HCT116 (cell line): ENCODE measurements around the gene CAMK2G. TPM values are rescaled to one million over a fixed set of nuclear protein-coding genes. Genes with fewer than 3 reads are reported as not detected.

Source experiments
- ATAC-seq: fragments of 200-7000 bp; cut with Tn5 transposase; 2 replicates; pipeline ENCODE4 v1.9.1; 2020; ENCODE audit warnings: mild to moderate bottlenecking, moderate library complexity
- BruUV-seq: library from RNA; stranded (reverse); fragments of 400-500 nt; replicated peaks from 2 replicates; lab custom pipeline; 2021; lab: Mats Ljungman, UMichigan
- CTCF ChIA-PET: fragments of 300-600 bp; sonication (Branson Sonifier 250); formaldehyde crosslinking; loops from one replicate; lab custom pipeline; 2021; ENCODE audit warnings: antibody characterized with exemption; lab: Charles Lee
- POLR2A ChIA-PET: fragments of 300-600, 350-600 bp; sonication (Branson Sonifier 250); formaldehyde crosslinking; loops from one replicate; lab custom pipeline; 2021; ENCODE audit warnings: antibody characterized with exemption; lab: Charles Lee
- RAD21 ChIA-PET, 2 experiments: fragments of 300-600 bp; sonication (Branson Sonifier 250); formaldehyde crosslinking; loops; one replicate each; lab custom pipeline; 2023; ENCODE audit warnings: low total read pairs in 2 of 2; ENCODE audit not compliant: uncharacterized antibody in 2 of 2, unreplicated experiment in 2 of 2, low non-redundant PET in 1 of 2; lab: Charles Lee
- DNase-seq: peaks from one replicate; pipeline ENCODE4 v3.0.0-alpha.2; 2010; ENCODE audit warnings: low read depth, low spot score
- H2AFZ ChIP-seq: fragments of 200-600 bp; shearing (Covaris generic), sonication (generic); 2 replicates; pipeline ENCODE4 v1.6.1; 2017; ENCODE audit warnings: low read depth, mixed run types, mixed read lengths, antibody characterized with exemption, low read length; ENCODE audit not compliant: poor library complexity, severe bottlenecking
- H3K27ac ChIP-seq: 2 replicates; pipeline ENCODE4 v1.5.1; 2012; ENCODE audit warnings: low read depth, low read length
- H3K27me3 ChIP-seq: fragments of 200-600 bp; sonication (generic); 2 replicates; pipeline ENCODE4 v1.6.1; 2016; ENCODE audit warnings: mixed run types, low read length, mixed read lengths; ENCODE audit not compliant: insufficient read depth
- H3K36me3 ChIP-seq, 2 experiments: fragments of 200-500 bp in 1 of 2; fragments of 200-600 bp in 1 of 2; sonication (Bioruptor generic) in 1 of 2; sonication (generic) in 1 of 2; 2 replicates each; pipeline versions ENCODE4 v1.5.1 to v1.6.1; 2014 to 2016; ENCODE audit warnings: low read length in 2 of 2, inconsistent platforms in 1 of 2, mixed read lengths in 1 of 2, mixed run types in 1 of 2; ENCODE audit not compliant: insufficient read depth in 2 of 2, control insufficient read depth in 1 of 2
- H3K4me1 ChIP-seq, 2 experiments: fragments of 200-600 bp in 1 of 2; sonication (generic) in 1 of 2; 2 replicates each; pipeline versions ENCODE4 v1.5.1 to v1.6.1; 2012 to 2017; ENCODE audit warnings: low read length in 2 of 2, inconsistent platforms in 1 of 2, mild to moderate bottlenecking in 1 of 2, mixed read lengths in 1 of 2, mixed run types in 1 of 2, moderate library complexity in 1 of 2; ENCODE audit not compliant: insufficient read depth in 2 of 2, control insufficient read depth in 1 of 2
- H3K4me2 ChIP-seq: fragments of 200-600 bp; sonication (generic); 2 replicates; pipeline ENCODE4 v1.6.1; 2017; ENCODE audit warnings: mixed run types, low read length, mixed read lengths
- H3K4me3 ChIP-seq, 2 experiments: fragments of 200-600 bp in 1 of 2; sonication (generic) in 1 of 2; replicated peaks in 1 of 2; 2 replicates each; pipeline ENCODE4 v1.5.1; 2011 to 2016; ENCODE audit warnings: low read length in 2 of 2, control low read depth in 1 of 2, low read depth in 1 of 2, mild to moderate bottlenecking in 1 of 2, mixed read lengths in 1 of 2, mixed run types in 1 of 2
- H3K79me2 ChIP-seq: fragments of 200-600 bp; sonication (generic); 2 replicates; pipeline ENCODE4 v1.6.1; 2017; ENCODE audit warnings: mild to moderate bottlenecking, mixed run types, low read length, moderate library complexity, mixed read lengths; ENCODE audit not compliant: insufficient read depth
- H3K9ac ChIP-seq: fragments of 200-600 bp; sonication (generic); 2 replicates; pipeline ENCODE4 v1.6.1; 2016; ENCODE audit warnings: low read length, mixed read lengths
- H3K9me2 ChIP-seq: fragments of 200-600 bp; sonication (generic), shearing (Covaris generic); 2 replicates; pipeline ENCODE4 v1.6.1; 2017; ENCODE audit warnings: mixed run types, mild to moderate bottlenecking, moderate library complexity; ENCODE audit not compliant: insufficient read depth
- H3K9me3 ChIP-seq, 2 experiments: fragments of 200-500 bp in 1 of 2; fragments of 200-600 bp in 1 of 2; sonication (Bioruptor generic) in 1 of 2; sonication (generic) in 1 of 2; 2 replicates each; pipeline ENCODE4 v1.6.1; 2014 to 2017; ENCODE audit warnings: low read length in 2 of 2, mixed read lengths in 2 of 2, inconsistent platforms in 1 of 2, low read depth in 1 of 2, mild to moderate bottlenecking in 1 of 2, mixed run types in 1 of 2, moderate library complexity in 1 of 2; ENCODE audit not compliant: control insufficient read depth in 1 of 2, insufficient read depth in 1 of 2
- H4K20me1 ChIP-seq: fragments of 200-600 bp; sonication (generic), shearing (Covaris generic); 2 replicates; pipeline ENCODE4 v1.6.1; 2017; ENCODE audit warnings: mixed run types, mild to moderate bottlenecking, moderate library complexity; ENCODE audit not compliant: insufficient read depth
- CTCF ChIP-seq, 3 experiments: fragments of 200-600 bp in 1 of 3; sonication (generic) in 1 of 3; IDR thresholded peaks in 2 of 3; conservative IDR thresholded peaks in 1 of 3; 2 replicates each; pipeline ENCODE4 v1.5.1; 2012 to 2017; ENCODE audit warnings: low read depth in 2 of 3, low read length in 2 of 3, antibody characterized with exemption in 1 of 3, borderline replicate concordance in 1 of 3, control low read depth in 1 of 3, mild to moderate bottlenecking in 1 of 3, mixed read lengths in 1 of 3, mixed run types in 1 of 3, moderate library complexity in 1 of 3; ENCODE audit not compliant: insufficient read depth in 1 of 3
- FOSL1 ChIP-seq: IDR thresholded peaks from 2 replicates; pipeline ENCODE4 v1.6.1; 2012; ENCODE audit warnings: low read depth
- POLR2AphosphoS5 ChIP-seq: IDR thresholded peaks from 2 replicates; pipeline ENCODE4 v1.6.1; 2011; ENCODE audit warnings: mild to moderate bottlenecking, low read depth, low read length, moderate library complexity
- intact Hi-C: fragments of 100-400 bp; cut with micrococcal nuclease; formaldehyde crosslinking; loops from 2 replicates; pipeline ENCODE4 v1.10.0; 2022
- total RNA-seq: library from RNA; stranded (reverse); gene quantifications from one replicate; pipeline ENCODE4 v1.2.1, GENCODE V29; 2021; ENCODE audit not compliant: unreplicated experiment

Gene CAMK2G
- total RNA-seq, 1 experiment from 2014 or later = 28.3 TPM

- POLR2A ChIA-PET = interaction anchor here (0.7 to 2.7 kb wide), 5 partner anchors 9 to 107 kb away, joined by 3 to 18 read pairs (median 4); a partner anchor contains a TSS
- no peak overlapping the region for H3K27ac ChIP-seq
- BruUV-seq = no TSS peak
These were observed 5.2 kb upstream of the CAMK2G start for GRCh38 chr10:73879296-73880173.

More at GRCh38 chr10:73879296-73880173, 5.2 kb upstream of the CAMK2G start:
- H3K4me1 ChIP-seq = peaks cover 29 to 53% of the 10 kb centered on the region in 2 experiments
- H3K4me3 ChIP-seq = no peak overlapping the region
- H3K9me2 ChIP-seq = no peaks in the 10 kb centered on the region
- peak overlapping the region; percentile 54 for H3K4me2 ChIP-seq
- CTCF ChIA-PET = interaction anchor here (0.6 to 3.1 kb wide), 23 partner anchors 9 to 202 kb away, joined by 3 to 24 read pairs (median 5); a partner anchor contains a TSS
- H3K9ac ChIP-seq = peak overlapping the region; percentile 11; the same call in 1 of the 2 replicates
- RAD21 ChIA-PET = interaction anchor here (1.1 to 1.8 kb wide), 4 partner anchors 28 to 61 kb away, joined by 3 to 9 read pairs (median 4); no protein-coding TSS in a partner anchor
- no peaks in the 10 kb centered on the region for H4K20me1 ChIP-seq
- H2AFZ ChIP-seq = peak overlapping the region; percentile 75
- TF ChIP-seq CTCF (IDR thresholded peaks at IDR 0.05 in 2 of 3, conservative IDR thresholded peaks at IDR 0.05 in 1 of 3; ENCODE audit: borderline replicate concordance in 1 of 3, insufficient read depth in 1 of 3, low read depth in 2 of 3, low read length in 2 of 3) (peak in 2 of 3 experiments; percentile 93 to 97; a peak in 4 of 6 replicates), FOSL1 (no peak), POLR2AphosphoS5 (0 out of 2 replicates have a peak, but pooled peaks have one; percentile 20)
- ATAC-seq (peak; percentile 90), DNase-seq (peak; percentile 81)
- H3K9me3 ChIP-seq = no peaks in the 10 kb centered on the region
- no peaks in the 10 kb centered on the region for H3K79me2 ChIP-seq
- intact Hi-C loops = loop anchor here (1.0 to 5.0 kb wide), 2 partner anchors 30 to 107 kb away; a partner anchor contains a TSS
- no peaks in the 10 kb centered on the region for H3K36me3 ChIP-seq
- no peaks in the 10 kb centered on the region for H3K27me3 ChIP-seq
